ENCODE results near the gene RNF183. TPM values are rescaled to one million over a fixed set of nuclear protein-coding genes. Genes with fewer than 3 reads are reported as not detected.

RNF183 gene
- total RNA-seq (2014; rRNA removed; shearing (Covaris generic); ENCODE audit: low replicate concordance), result not detected in 2 replicates

GRCh38 chr9:113302792-113303418, at the start of gene RNF183:
TSS of gene RNF183 (minus strand) at chr9:113303376. CDS start at chr9:113298184, 5,192 bp downstream.
- no peaks in the 10 kb centered on the region for H3K36me3 ChIP-seq
- no peaks in the 10 kb centered on the region for H3K9me3 ChIP-seq
- no peak within 1 kb of the TSS for H3K4me3 ChIP-seq
- no peak for DNase-seq
- no peaks in the 10 kb centered on the region for H3K27me3 ChIP-seq

- Histone ChIP-seq H3K27me3 (peaks cover 20% of the 10 kb centered on the region), H3K4me3 (no peak overlapping the region), H3K36me3 (no peaks in the 10 kb centered on the region), H3K9me3 (no peaks in the 10 kb centered on the region)
- DNase-seq, result no peak
Measured at GRCh38 chr9:113352411-113352810, 49.2 kb upstream of the RNF183 start.

GRCh38 chr9:113352006-113352405, 48.8 kb upstream of the RNF183 start:
- Histone ChIP-seq H3K27me3 (peaks cover 20% of the 10 kb centered on the region), H3K9me3 (no peaks in the 10 kb centered on the region), H3K4me3 (no peak overlapping the region), H3K36me3 (no peaks in the 10 kb centered on the region)
- DNase-seq, result no peak

- peaks cover 20% of the 10 kb centered on the region for H3K27me3 ChIP-seq
- DNase-seq, result no peak
Measured at GRCh38 chr9:113350937-113351336, 47.8 kb upstream of the RNF183 start.

GRCh38 chr9:113350107-113350661, 47.0 kb upstream of the RNF183 start:
- H3K27me3 ChIP-seq, result peaks cover 20% of the 10 kb centered on the region

More at GRCh38 chr9:113350937-113351336, 47.8 kb upstream of the RNF183 start:
- H3K9me3 ChIP-seq, result no peaks in the 10 kb centered on the region
- no peaks in the 10 kb centered on the region for H3K36me3 ChIP-seq
- H3K4me3 ChIP-seq, result no peak overlapping the region

GRCh38 chr9:113349445-113350094, 46.4 kb upstream of the RNF183 start, which contains the start of gene BSPRY:
TSS of gene BSPRY (plus strand) at chr9:113349541. CDS start at chr9:113349580, 39 bp downstream.
- Histone ChIP-seq H3K27me3 (peaks cover 20% of the 10 kb centered on the region), H3K9me3 (no peaks in the 10 kb centered on the region), H3K4me3 (no peak within 1 kb of the TSS), H3K36me3 (no peaks in the 10 kb centered on the region)
- DNase-seq, result no peak

More at GRCh38 chr9:113350107-113350661, 47.0 kb upstream of the RNF183 start:
- no peak overlapping the region for H3K4me3 ChIP-seq
- H3K36me3 ChIP-seq, result no peaks in the 10 kb centered on the region
- H3K9me3 ChIP-seq, result no peaks in the 10 kb centered on the region
- no peak for DNase-seq

GRCh38 chr9:113349066-113349444, 45.9 kb upstream of the RNF183 start:
- Histone ChIP-seq H3K9me3 (no peaks in the 10 kb centered on the region), H3K27me3 (peaks cover 20% of the 10 kb centered on the region), H3K36me3 (no peaks in the 10 kb centered on the region), H3K4me3 (no peak overlapping the region)
- no peak for DNase-seq

GRCh38 chr9:113348437-113348836, 45.3 kb upstream of the RNF183 start:
- Histone ChIP-seq H3K27me3 (peaks cover 20% of the 10 kb centered on the region), H3K36me3 (no peaks in the 10 kb centered on the region), H3K9me3 (no peaks in the 10 kb centered on the region), H3K4me3 (no peak overlapping the region)
- no peak for DNase-seq

- H3K9me3 ChIP-seq, result no peaks in the 10 kb centered on the region
- no peak for DNase-seq
- peaks cover 16% of the 10 kb centered on the region for H3K27me3 ChIP-seq
- no peaks in the 10 kb centered on the region for H3K36me3 ChIP-seq
- H3K4me3 ChIP-seq, result no peak overlapping the region
Measured at GRCh38 chr9:113345671-113346070, 42.5 kb upstream of the RNF183 start.

GRCh38 chr9:113345190-113345589, 42.0 kb upstream of the RNF183 start:
- H3K36me3 ChIP-seq, result no peaks in the 10 kb centered on the region
- no peak overlapping the region for H3K4me3 ChIP-seq
- H3K27me3 ChIP-seq, result peaks cover 12% of the 10 kb centered on the region
- H3K9me3 ChIP-seq, result no peaks in the 10 kb centered on the region
- DNase-seq, result no peak

GRCh38 chr9:113343732-113344231, 40.6 kb upstream of the RNF183 start:
- DNase-seq, result peak; percentile 11
- H3K36me3 ChIP-seq, result no peaks in the 10 kb centered on the region
- peaks cover 3% of the 10 kb centered on the region; the same call in 1 of the 2 replicates for H3K27me3 ChIP-seq
- H3K4me3 ChIP-seq, result no peak overlapping the region
- no peaks in the 10 kb centered on the region for H3K9me3 ChIP-seq

GRCh38 chr9:113341712-113342410, 38.7 kb upstream of the RNF183 start:
- Histone ChIP-seq H3K27me3 (no peaks in the 10 kb centered on the region), H3K9me3 (no peaks in the 10 kb centered on the region), H3K4me3 (no peak overlapping the region), H3K36me3 (no peaks in the 10 kb centered on the region)
- no peak for DNase-seq

GRCh38 chr9:113340011-113340699, 37.0 kb upstream of the RNF183 start, which contains the start of gene WDR31:
TSS of gene WDR31 (minus strand) at chr9:113340275. CDS start at chr9:113332022, 8,253 bp downstream.
- Histone ChIP-seq H3K27me3 (no peaks in the 10 kb centered on the region), H3K36me3 (no peaks in the 10 kb centered on the region), H3K4me3 (peak within 1 kb of the TSS; percentile 96), H3K9me3 (no peaks in the 10 kb centered on the region)
- DNase-seq, result peak; percentile 87

- no peak for DNase-seq
- no peaks in the 10 kb centered on the region for H3K27me3 ChIP-seq
- H3K9me3 ChIP-seq, result no peaks in the 10 kb centered on the region
- H3K36me3 ChIP-seq, result no peaks in the 10 kb centered on the region
- H3K4me3 ChIP-seq, result no peak overlapping the region
Measured at GRCh38 chr9:113337714-113338113, 34.5 kb upstream of the RNF183 start.

GRCh38 chr9:113331780-113332179, 28.6 kb upstream of the RNF183 start:
- no peaks in the 10 kb centered on the region for H3K27me3 ChIP-seq
- no peaks in the 10 kb centered on the region for H3K9me3 ChIP-seq
- H3K4me3 ChIP-seq, result no peak overlapping the region
- H3K36me3 ChIP-seq, result no peaks in the 10 kb centered on the region
- no peak for DNase-seq

GRCh38 chr9:113328045-113328782, 25.0 kb upstream of the RNF183 start:
- Histone ChIP-seq H3K9me3 (no peaks in the 10 kb centered on the region), H3K4me3 (no peak overlapping the region), H3K27me3 (no peaks in the 10 kb centered on the region), H3K36me3 (no peaks in the 10 kb centered on the region)
- DNase-seq, result no peak

Measured in MG63 (cell line).